ENCODE data around the gene EPB41L4B. TPM values are rescaled to one million over a fixed set of nuclear protein-coding genes. Genes with fewer than 3 reads are reported as not detected.
"Not testable (repeated sequence)": the region's sequence is repeated elsewhere in the genome, so short reads cannot be mapped to it uniquely, and the experiment has no call there.

EPB41L4B gene
- total RNA-seq, 1 donor from 2014 or later: 31.8 TPM

DNA sequence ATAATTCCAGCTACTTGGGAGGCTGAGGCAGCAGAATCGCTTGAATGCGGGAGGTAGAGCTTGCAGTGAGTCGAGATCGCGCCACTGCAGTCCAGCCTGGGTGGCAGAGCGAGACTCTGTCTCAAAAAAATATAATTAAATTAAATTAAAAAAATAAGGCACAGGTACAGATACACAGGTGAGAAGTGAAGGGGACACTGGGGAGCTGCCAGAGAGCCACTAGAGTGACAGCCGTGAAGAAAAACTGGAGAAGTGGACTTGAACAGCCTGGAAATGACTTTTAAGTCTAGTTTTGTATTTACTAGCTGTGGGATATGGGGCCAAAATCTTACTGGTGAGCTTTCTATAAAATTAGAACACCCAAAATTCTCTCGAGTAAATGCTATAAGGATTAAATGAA is 15.1 kb downstream of the EPB41L4B start:
- DNase-seq (ENCODE audit: low spot score) (no peak), ATAC-seq (no peak)
- intact Hi-C loops (cut with DNase I): no loop called here

DNA sequence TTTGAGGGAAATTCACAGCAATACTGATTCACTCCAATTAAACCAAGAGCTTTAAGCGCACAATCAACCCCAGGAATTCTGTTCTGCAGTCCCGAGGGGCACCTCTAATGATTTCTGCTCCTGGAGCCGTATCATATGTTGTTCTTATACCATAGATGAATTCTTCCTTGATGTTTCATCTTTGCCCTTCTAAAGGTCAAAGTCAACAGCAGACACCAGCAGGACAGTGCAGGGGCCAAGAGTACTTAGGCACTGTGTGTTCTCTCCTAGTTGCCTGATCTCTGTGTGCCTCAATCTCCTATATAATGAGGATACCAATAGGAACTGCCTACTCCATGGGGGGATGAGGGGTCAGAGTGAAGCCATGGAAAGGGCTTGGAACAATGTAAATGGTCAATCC is 16.5 kb downstream of the EPB41L4B start:
- intact Hi-C loops (cut with DNase I): no loop called here
- ATAC-seq (no peak), DNase-seq (ENCODE audit: low spot score) (no peak)

DNA sequence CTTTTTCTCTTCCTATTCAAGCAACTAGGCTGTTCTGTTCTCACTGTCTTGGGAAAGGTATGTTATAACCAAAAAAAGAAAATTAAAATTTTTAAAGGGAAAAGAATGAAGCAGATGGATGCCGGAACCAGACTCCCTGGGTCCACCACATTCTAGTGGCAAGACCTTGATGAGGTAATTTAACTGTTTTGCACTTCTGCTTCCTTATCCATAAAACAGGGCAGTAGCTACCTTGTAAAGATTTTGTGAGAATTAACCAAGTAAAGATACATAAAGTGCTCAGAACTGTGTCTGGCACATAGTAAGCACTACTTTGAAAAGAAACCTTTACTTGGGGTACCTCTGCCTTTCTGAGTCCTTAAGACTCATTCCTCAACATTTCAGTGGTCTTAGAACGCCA is 17.0 kb downstream of the EPB41L4B start:
- ATAC-seq: no peak
- no peak for DNase-seq (ENCODE audit: low spot score)
- intact Hi-C loops (cut with DNase I): no loop called here

GRCh38 chr9:109302606-109303005 is 18.3 kb downstream of the EPB41L4B start:
- DNase-seq (ENCODE audit: low spot score): no peak
- no peak for ATAC-seq
- intact Hi-C loops (cut with DNase I): no loop called here

GRCh38 chr9:109301012-109301411 is 19.8 kb downstream of the EPB41L4B start:
- DNase-seq (ENCODE audit: low spot score) (no peak), ATAC-seq (no peak)
- intact Hi-C loops (cut with DNase I): no loop called here

- intact Hi-C loops (cut with DNase I): no loop called here
- ATAC-seq: no peak
These were observed 21.0 kb downstream of the EPB41L4B start for GRCh38 chr9:109299891-109300290.

GRCh38 chr9:109297899-109298298 is 23.0 kb downstream of the EPB41L4B start:
- intact Hi-C loops (cut with DNase I): no loop called here
- ATAC-seq (no peak), DNase-seq (ENCODE audit: low spot score) (no peak)

More at GRCh38 chr9:109299891-109300290, 21.0 kb downstream of the EPB41L4B start:
- no peak for DNase-seq (ENCODE audit: low spot score)

DNA sequence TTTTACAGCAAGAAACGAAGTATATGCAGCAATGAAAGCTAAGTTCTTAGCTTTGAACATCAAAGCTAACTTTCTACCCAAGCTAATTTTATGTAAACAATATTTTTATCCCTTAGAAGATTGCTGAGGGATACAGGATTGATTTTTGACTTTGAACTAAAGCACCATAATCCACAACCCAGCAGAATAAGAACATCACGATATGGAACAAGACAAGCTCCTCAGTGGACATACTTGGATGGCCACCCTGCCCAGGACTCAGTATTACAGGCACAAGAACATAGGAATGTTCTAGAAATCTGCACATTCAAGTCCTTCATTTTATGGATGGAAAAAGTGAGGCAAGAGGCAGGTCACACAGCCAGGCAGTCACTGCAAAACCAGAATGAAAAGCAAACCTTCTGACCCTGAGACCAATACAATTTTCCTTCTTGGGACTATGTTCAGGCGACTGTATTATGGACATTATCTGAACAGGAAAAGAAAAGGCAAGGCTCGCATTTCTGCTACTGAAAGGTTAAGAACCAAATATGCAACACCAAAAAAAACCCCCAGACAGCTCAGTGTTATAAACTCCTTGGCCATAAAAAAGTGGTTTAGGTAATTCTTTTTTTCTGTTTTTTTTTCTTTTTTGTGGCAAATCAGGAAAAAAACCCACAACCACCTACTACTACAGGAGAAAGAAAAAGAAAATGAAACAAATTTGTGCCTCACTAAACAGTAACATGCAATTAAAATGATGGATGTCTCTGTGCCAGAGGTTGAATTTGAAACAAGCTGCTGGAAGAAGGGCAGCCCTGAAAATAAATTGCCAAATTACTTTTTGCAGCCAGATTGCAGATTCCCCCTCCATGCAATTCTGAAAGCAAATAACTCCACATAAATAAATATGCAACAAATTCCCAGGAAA is 25.4 kb downstream of the EPB41L4B start:
- DNase-seq (ENCODE audit: low spot score) (no peak), ATAC-seq (no peak)
- intact Hi-C loops (cut with DNase I): no loop called here

GRCh38 chr9:109290385-109290784 is 30.5 kb downstream of the EPB41L4B start:
- intact Hi-C loops (cut with DNase I): no loop called here
- ATAC-seq (no peak), DNase-seq (ENCODE audit: low spot score) (no peak)

DNA sequence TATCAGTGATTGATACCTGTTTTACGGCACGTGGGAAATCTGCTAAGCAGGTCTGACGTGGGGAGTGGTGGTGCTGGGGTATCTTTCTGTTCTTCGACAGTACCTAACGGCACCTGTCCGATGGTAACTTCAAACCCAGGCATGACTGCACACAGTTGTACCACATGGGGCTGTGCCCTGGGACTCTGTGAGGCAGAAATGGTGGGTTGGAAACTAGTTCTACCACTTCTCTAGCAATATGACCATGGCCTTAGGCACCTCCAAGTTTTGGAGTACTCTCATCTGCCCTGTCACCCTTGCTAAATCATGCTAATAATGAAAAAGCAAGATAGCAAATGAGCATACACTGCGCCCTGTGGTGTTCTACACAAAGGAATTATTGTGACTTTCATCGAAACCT is 30.9 kb downstream of the EPB41L4B start:
- no peak for ATAC-seq
- intact Hi-C loops (cut with DNase I): no loop called here

GRCh38 chr9:109289186-109289585 is 31.7 kb downstream of the EPB41L4B start:
- intact Hi-C loops (cut with DNase I): no loop called here
- no peak for DNase-seq (ENCODE audit: low spot score)
- ATAC-seq: no peak

More for the DNA sequence above, 30.9 kb downstream of the EPB41L4B start:
- DNase-seq (ENCODE audit: low spot score): no peak

- intact Hi-C loops (cut with DNase I): no loop called here
- ATAC-seq: no peak
- DNase-seq (ENCODE audit: low spot score): no peak
These were observed 33.9 kb downstream of the EPB41L4B start for GRCh38 chr9:109286981-109287380.

DNA sequence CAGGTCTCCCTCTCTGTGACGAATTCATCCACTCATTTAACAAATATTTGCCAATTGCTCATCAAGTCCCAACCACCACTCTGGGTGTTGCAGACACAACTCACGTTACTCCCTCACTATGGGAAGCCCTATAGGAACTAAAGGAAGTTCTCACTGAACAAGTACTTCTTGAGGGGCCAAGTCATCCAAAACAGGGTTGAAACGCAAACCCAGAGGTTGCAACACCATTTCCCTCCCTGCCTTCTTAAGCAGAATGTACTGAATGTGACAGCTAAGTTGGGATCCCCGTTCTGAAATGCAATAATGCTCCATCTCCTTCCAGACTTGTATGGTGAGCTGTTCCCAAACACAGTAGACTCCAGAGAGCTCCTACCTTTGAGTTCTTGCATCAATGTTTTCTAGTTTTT is 34.3 kb downstream of the EPB41L4B start:
- no peak for DNase-seq (ENCODE audit: low spot score)
- intact Hi-C loops (cut with DNase I): no loop called here
- no peak for ATAC-seq

DNA sequence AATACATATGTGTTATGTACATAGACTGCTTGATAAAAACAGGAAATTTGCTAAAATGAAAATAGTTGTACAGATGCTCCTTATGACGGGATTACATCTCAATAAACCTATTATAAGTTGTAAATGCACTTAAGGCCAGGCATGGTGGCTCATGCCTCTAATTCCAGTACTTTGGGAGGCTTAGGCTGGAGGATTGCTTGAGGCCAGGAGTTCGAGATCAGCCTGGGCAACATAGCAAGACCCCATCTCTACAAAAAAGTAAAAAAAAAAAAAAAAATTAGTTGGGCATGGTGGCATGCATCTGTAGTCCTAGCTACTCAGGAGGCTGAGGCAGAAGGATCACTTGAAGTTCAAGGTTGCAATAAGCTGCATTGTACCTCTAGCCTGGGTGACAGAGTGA is 37.2 kb downstream of the EPB41L4B start:
- intact Hi-C loops (cut with DNase I); ATAC-seq; DNase-seq (ENCODE audit: low spot score): not testable (repeated sequence)

- intact Hi-C loops (cut with DNase I): no loop called here
These were observed 37.8 kb downstream of the EPB41L4B start for GRCh38 chr9:109283012-109283411.

GRCh38 chr9:109282302-109282701 is 38.6 kb downstream of the EPB41L4B start:
- no peak for DNase-seq (ENCODE audit: low spot score)
- intact Hi-C loops (cut with DNase I): no loop called here
- no peak for ATAC-seq

More at GRCh38 chr9:109283012-109283411, 37.8 kb downstream of the EPB41L4B start:
- DNase-seq (ENCODE audit: low spot score) (no peak), ATAC-seq (no peak)

GRCh38 chr9:109281518-109281917 is 39.3 kb downstream of the EPB41L4B start:
- intact Hi-C loops (cut with DNase I): no loop called here
- DNase-seq (ENCODE audit: low spot score) (no peak), ATAC-seq (no peak)

DNA sequence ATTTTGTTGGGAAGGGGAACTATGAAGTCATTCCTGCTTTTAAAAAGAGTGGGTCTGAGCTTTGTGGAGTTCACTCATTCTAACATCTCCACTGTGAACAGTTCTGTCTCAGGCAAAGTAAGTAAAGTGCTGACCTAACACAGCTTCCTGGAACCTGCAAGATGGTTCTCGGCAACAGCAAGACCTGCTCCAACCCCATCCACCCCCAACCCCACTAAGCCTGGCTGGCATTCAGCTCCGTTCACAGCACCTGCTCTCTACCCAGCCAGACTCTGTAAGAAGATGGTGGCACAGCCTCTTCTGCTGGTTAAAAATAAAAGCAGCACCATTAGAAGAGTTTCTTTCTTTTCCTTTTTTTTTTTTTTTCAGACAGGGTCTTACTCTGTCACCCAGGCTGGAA is 42.0 kb downstream of the EPB41L4B start:
- DNase-seq (ENCODE audit: low spot score) (no peak), ATAC-seq (no peak)
- intact Hi-C loops (cut with DNase I): no loop called here

DNA sequence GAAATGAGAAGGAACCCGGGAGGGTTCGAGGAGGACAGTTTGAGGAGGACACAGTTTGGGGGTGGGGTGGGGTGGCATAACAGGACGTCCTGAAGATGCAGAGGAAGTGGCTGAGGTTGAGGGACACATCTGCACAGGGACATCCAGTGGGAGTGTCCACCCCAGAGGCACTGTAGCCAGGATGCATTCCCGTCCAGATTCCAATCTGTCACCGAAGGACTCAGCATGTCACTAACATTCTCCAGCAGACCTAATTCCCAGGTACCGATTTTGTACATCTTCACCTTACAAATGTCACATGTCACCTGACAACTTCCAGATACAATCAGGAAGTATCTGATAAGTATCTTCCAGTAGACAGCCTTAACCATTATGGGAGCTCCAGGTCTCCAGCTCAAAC is 42.6 kb downstream of the EPB41L4B start:
- no peak for DNase-seq (ENCODE audit: low spot score)
- ATAC-seq: no peak
- intact Hi-C loops (cut with DNase I): no loop called here

DNA sequence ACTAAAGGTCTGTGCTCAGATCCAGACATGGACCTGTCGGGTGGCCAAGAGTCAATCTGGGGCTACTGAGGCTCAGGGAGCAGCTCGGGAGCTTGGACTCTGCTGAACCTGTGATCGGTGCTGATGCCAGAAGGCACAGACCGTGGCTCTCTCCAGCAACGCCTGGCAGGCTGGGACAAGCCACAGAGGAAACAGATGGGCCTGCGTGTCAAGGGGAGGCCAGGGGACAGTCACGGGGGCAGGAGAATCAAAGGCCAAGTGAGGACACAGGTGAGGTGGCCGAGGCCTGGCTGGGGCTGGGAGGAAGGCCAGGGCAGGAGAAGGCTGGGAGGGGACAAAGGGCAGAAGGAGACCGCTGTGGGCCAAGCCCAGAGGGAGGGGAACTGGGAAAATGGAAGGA is 43.4 kb downstream of the EPB41L4B start:
- intact Hi-C loops (cut with DNase I): no loop called here
- DNase-seq (ENCODE audit: low spot score) (no peak), ATAC-seq (no peak)

All from sciatic nerve (tissue), 2 donors.